Ovary (tissue), 3 donors: Measurements from ENCODE around the gene ERH.

Experiments used
- CTCF ChIP-seq, 3 donors: fragments of 450-650 bp in 2 of 3; fragments of 200-600 bp in 1 of 3; IDR thresholded peaks; one replicate each; pipeline versions ENCODE4 v1.5.1 to v1.8.0; 2016 to 2022; ENCODE audit warnings: antibody characterized with exemption in 3 of 3, mild to moderate bottlenecking in 1 of 3
- EP300 ChIP-seq: sonication (generic); formaldehyde crosslinking; IDR thresholded peaks from one replicate; pipeline ENCODE4 v1.6.1; 2017; ENCODE audit warnings: antibody characterized with exemption
- POLR2A ChIP-seq: fragments of 450-650 bp; IDR thresholded peaks from one replicate; pipeline ENCODE4 v1.6.1; 2017; ENCODE audit warnings: antibody characterized with exemption, mild to moderate bottlenecking, moderate library complexity
- donor health status: DM: no; HTN: no; CAD: no.

DNA sequence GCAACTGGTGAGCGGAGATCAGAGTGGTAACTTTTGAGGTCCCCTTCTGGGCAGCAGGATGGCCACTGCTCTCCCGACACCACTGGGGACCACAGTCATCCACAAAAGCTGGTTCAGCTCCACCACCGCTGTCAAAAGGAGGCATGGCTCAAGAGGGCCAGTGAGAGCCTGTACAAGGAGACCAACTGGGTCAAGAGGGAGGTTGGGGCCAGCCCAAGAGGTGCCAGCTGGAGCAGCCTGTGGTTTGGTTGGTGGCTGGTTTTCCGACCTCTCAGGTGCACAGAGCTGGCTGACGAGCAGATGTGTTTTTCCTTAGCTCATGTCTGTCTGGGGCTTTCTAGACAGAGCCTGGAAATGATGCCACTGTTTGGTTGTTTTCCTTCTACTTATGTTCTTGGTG, 60.1 kb downstream of the ERH start:
- TF ChIP-seq CTCF (IDR thresholded peaks at IDR 0.05), result no peak
- TF ChIP-seq POLR2A, result no peak
- TF ChIP-seq EP300, result no peak
